ENCODE results near the gene TAS2R42. TPM values are rescaled to one million over a fixed set of nuclear protein-coding genes. Genes with fewer than 3 reads are reported as not detected.
A peak's percentile ranks its signal among the peaks of the same experiment; 100 is the strongest.

TAS2R42 gene
- total RNA-seq, 1 experiment from 2014 or later = not detected

- RAD21 ChIA-PET (ENCODE audit: low non-redundant PET in 1 of 2, low total read pairs in 2 of 2, uncharacterized antibody in 2 of 2, unreplicated experiment in 2 of 2) = no interaction called here
Measured at GRCh38 chr12:11182529-11182928, 4.2 kb downstream of the TAS2R42 start.

GRCh38 chr12:11178250-11178649 lies 8.5 kb downstream of the TAS2R42 start:
- intact Hi-C loops (cut with micrococcal nuclease) = no loop called here
- H3K4me2 ChIP-seq (ENCODE audit: low read length) = no peak overlapping the region
- H3K9me3 ChIP-seq (ENCODE audit: control insufficient read depth in 1 of 2, insufficient read depth in 1 of 2, low read depth in 1 of 2, low read length in 2 of 2) = no peaks in the 10 kb centered on the region
- DNase-seq (ENCODE audit: low read depth, low spot score) (no peak), ATAC-seq (no peak)
- no peak for TF ChIP-seq SIN3A (IDR thresholded peaks at IDR 0.05; ENCODE audit: low read depth)
- TF ChIP-seq EGR1 (IDR thresholded peaks at IDR 0.05; ENCODE audit: low read depth) = no peak
- no peak for TF ChIP-seq SP1 (IDR thresholded peaks at IDR 0.05; ENCODE audit: low read depth)
- H3K27ac ChIP-seq (ENCODE audit: low read depth, low read length) = no peak overlapping the region
- no peaks in the 10 kb centered on the region for H4K20me1 ChIP-seq (ENCODE audit: insufficient read depth)
- no peaks in the 10 kb centered on the region for H3K27me3 ChIP-seq (ENCODE audit: insufficient read depth, low read length)
- H3K4me1 ChIP-seq (ENCODE audit: control insufficient read depth in 1 of 2, insufficient read depth in 2 of 2, low read length in 2 of 2) = no peaks in the 10 kb centered on the region
- no TSS peak for BruUV-seq (replicated peaks)
- RAD21 ChIA-PET (ENCODE audit: low non-redundant PET in 1 of 2, low total read pairs in 2 of 2, uncharacterized antibody in 2 of 2, unreplicated experiment in 2 of 2) = no interaction called here
- POLR2A ChIA-PET = no interaction called here
- H3K4me3 ChIP-seq (replicated peaks in 1 of 2; ENCODE audit: low read depth in 1 of 2, low read length in 2 of 2) = no peak overlapping the region
- CTCF ChIA-PET = no interaction called here
- no peak overlapping the region for H3K9ac ChIP-seq (ENCODE audit: low read length)
- no peaks in the 10 kb centered on the region for H3K36me3 ChIP-seq (ENCODE audit: control insufficient read depth in 1 of 2, insufficient read depth in 2 of 2, low read length in 2 of 2)
- no peak overlapping the region for H2AFZ ChIP-seq (ENCODE audit: low read depth, low read length, poor library complexity, severe bottlenecking)
- H3K9me2 ChIP-seq (ENCODE audit: insufficient read depth) = no peaks in the 10 kb centered on the region
- H3K79me2 ChIP-seq (ENCODE audit: insufficient read depth, low read length) = peaks cover 13% of the 10 kb centered on the region

More at GRCh38 chr12:11182529-11182928, 4.2 kb downstream of the TAS2R42 start:
- H3K27ac ChIP-seq (ENCODE audit: low read depth, low read length) = no peak overlapping the region
- H4K20me1 ChIP-seq (ENCODE audit: insufficient read depth) = no peaks in the 10 kb centered on the region
- no peaks in the 10 kb centered on the region for H3K9me2 ChIP-seq (ENCODE audit: insufficient read depth)
- no TSS peak for BruUV-seq (replicated peaks)
- ChIA-PET CTCF (no interaction called here), POLR2A (no interaction called here)
- H3K9me3 ChIP-seq (ENCODE audit: control insufficient read depth in 1 of 2, insufficient read depth in 1 of 2, low read depth in 1 of 2, low read length in 2 of 2) = no peaks in the 10 kb centered on the region
- H3K4me2 ChIP-seq (ENCODE audit: low read length) = no peak overlapping the region
- no peak for TF ChIP-seq FOSL1 (IDR thresholded peaks at IDR 0.05; ENCODE audit: low read depth)
- no peak overlapping the region for H3K9ac ChIP-seq (ENCODE audit: low read length)
- no peak for ATAC-seq
- no peaks in the 10 kb centered on the region for H3K79me2 ChIP-seq (ENCODE audit: insufficient read depth, low read length)
- intact Hi-C loops (cut with micrococcal nuclease) = no loop called here
- no peak overlapping the region for H3K4me3 ChIP-seq (replicated peaks in 1 of 2; ENCODE audit: low read depth in 1 of 2, low read length in 2 of 2)
- H2AFZ ChIP-seq (ENCODE audit: low read depth, low read length, poor library complexity, severe bottlenecking) = no peak overlapping the region
- no peaks in the 10 kb centered on the region for H3K36me3 ChIP-seq (ENCODE audit: control insufficient read depth in 1 of 2, insufficient read depth in 2 of 2, low read length in 2 of 2)
- DNase-seq (ENCODE audit: low read depth, low spot score) = no peak
- no peaks in the 10 kb centered on the region for H3K27me3 ChIP-seq (ENCODE audit: insufficient read depth, low read length)
- no peaks in the 10 kb centered on the region for H3K4me1 ChIP-seq (ENCODE audit: control insufficient read depth in 1 of 2, insufficient read depth in 2 of 2, low read length in 2 of 2)

GRCh38 chr12:11174022-11174421 lies 12.7 kb downstream of the TAS2R42 start:
- Histone ChIP-seq H3K4me2 (ENCODE audit: low read length) (no peak overlapping the region), H3K36me3 (ENCODE audit: control insufficient read depth in 1 of 2, insufficient read depth in 2 of 2, low read length in 2 of 2) (peaks cover 0 to 11% of the 10 kb centered on the region in 2 experiments; a peak in 1 of 4 replicates), H3K9me2 (ENCODE audit: insufficient read depth) (no peaks in the 10 kb centered on the region), H3K4me1 (ENCODE audit: control insufficient read depth in 1 of 2, insufficient read depth in 2 of 2, low read length in 2 of 2) (peaks cover 3 to 13% of the 10 kb centered on the region in 2 experiments; a peak in 2 of 4 replicates), H3K27ac (ENCODE audit: low read depth, low read length) (no peak overlapping the region), H3K79me2 (ENCODE audit: insufficient read depth, low read length) (peaks cover 52% of the 10 kb centered on the region), H3K9ac (ENCODE audit: low read length) (no peak overlapping the region), H3K27me3 (ENCODE audit: insufficient read depth, low read length) (no peaks in the 10 kb centered on the region), H4K20me1 (ENCODE audit: insufficient read depth) (peaks cover 3% of the 10 kb centered on the region; the same call in 1 of the 2 replicates), H3K9me3 (ENCODE audit: control insufficient read depth in 1 of 2, insufficient read depth in 1 of 2, low read depth in 1 of 2, low read length in 2 of 2) (no peaks in the 10 kb centered on the region), H3K4me3 (replicated peaks in 1 of 2; ENCODE audit: low read depth in 1 of 2, low read length in 2 of 2) (no peak overlapping the region), H2AFZ (ENCODE audit: low read depth, low read length, poor library complexity, severe bottlenecking) (no peak overlapping the region)
- no peak for ATAC-seq
- ChIA-PET CTCF (no interaction called here), RAD21 (ENCODE audit: low non-redundant PET in 1 of 2, low total read pairs in 2 of 2, uncharacterized antibody in 2 of 2, unreplicated experiment in 2 of 2) (no interaction called here), POLR2A (no interaction called here)
- intact Hi-C loops (cut with micrococcal nuclease) = no loop called here
- BruUV-seq (replicated peaks) = no TSS peak
- TF ChIP-seq CEBPB (IDR thresholded peaks at IDR 0.05; ENCODE audit: low read depth) (0 out of 2 replicates have a peak, but pooled peaks have one; percentile 48), RAD21 (IDR thresholded peaks at IDR 0.05; ENCODE audit: low read depth) (no peak), YY1 (IDR thresholded peaks at IDR 0.05; ENCODE audit: extremely low read depth, insufficient replicate concordance, low read depth, low read length) (no peak), ZFX (IDR thresholded peaks at IDR 0.05) (no peak), SP1 (IDR thresholded peaks at IDR 0.05; ENCODE audit: low read depth) (no peak), JUND (IDR thresholded peaks at IDR 0.05) (no peak), SIN3A (IDR thresholded peaks at IDR 0.05; ENCODE audit: low read depth) (no peak)
- no peak for DNase-seq (ENCODE audit: low read depth, low spot score)
